ENCODE results near the gene TIMP3.

DNA sequence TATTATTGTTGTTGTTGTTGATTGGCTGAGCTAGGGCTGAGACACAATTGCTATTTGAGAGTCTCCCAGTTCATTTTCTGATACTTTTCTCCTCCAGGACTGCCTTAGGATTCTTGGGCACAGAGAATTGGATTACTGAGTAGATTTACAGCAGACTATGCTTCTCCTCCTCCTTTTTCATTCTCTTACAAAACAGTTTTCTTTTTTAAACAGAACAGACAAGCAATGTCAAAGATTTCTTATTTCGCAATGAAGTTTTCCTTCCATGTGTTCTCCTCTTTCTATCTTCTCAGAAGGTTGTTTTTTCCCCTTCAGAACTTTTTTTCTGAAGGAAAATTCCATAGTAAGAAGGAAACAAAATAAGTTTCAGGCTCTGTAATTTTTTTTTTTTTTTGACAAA lies 19.8 kb upstream of the TIMP3 start:
- no peak for TF ChIP-seq CTCF (IDR thresholded peaks at IDR 0.05)
- TF ChIP-seq EZH2 (IDR thresholded peaks at IDR 0.05; ENCODE audit: borderline replicate concordance, insufficient read depth, low read depth, low read length, poor library complexity, severe bottlenecking), result no peak

Measured in B cell (primary cell).